Coronary artery (tissue), 2 donors: ENCODE data around the gene BCKDK.
A peak's percentile ranks its signal among the peaks of the same experiment; 100 is the strongest.
"Not testable (repeated sequence)": the region's sequence is repeated elsewhere in the genome, so short reads cannot be mapped to it uniquely, and the experiment has no call there.

ENCODE experiments used
- DNase-seq: peaks from one replicate; pipeline ENCODE4 v3.0.0-alpha.2; 2017; ENCODE audit warnings: low spot score
- H3K27ac ChIP-seq, 2 donors: fragments of 200-600 bp; sonication (generic); one replicate each; pipeline ENCODE4 v1.5.1; 2016 to 2019
- H3K4me3 ChIP-seq: fragments of 200-600 bp; sonication (generic); 2 replicates; pipeline ENCODE4 v1.5.1; 2016; ENCODE audit warnings: mild to moderate bottlenecking, moderate library complexity
- CTCF ChIP-seq: fragments of 200-600 bp; sonication (generic); IDR thresholded peaks from one replicate; pipeline ENCODE4 v1.5.1; 2019; ENCODE audit warnings: antibody characterized with exemption

BCKDK gene

GRCh38 chr16:31132303-31132979, 24.3 kb downstream of the BCKDK start:
- Histone ChIP-seq H3K4me3 (no peak overlapping the region), H3K27ac (no peak overlapping the region)
- TF ChIP-seq CTCF = no peak
- DNase-seq = no peak

- Histone ChIP-seq H3K27ac (no peak overlapping the region), H3K4me3 (no peak overlapping the region)
- DNase-seq = no peak
- TF ChIP-seq CTCF = no peak
Observed at GRCh38 chr16:31133046-31133501, 24.9 kb downstream of the BCKDK start.

GRCh38 chr16:31134091-31134571, 25.9 kb downstream of the BCKDK start:
- H3K4me3 ChIP-seq = no peak overlapping the region
- DNase-seq = no peak
- H3K27ac ChIP-seq = no peak overlapping the region
- TF ChIP-seq CTCF = no peak

GRCh38 chr16:31134625-31135534, 26.7 kb downstream of the BCKDK start:
- Histone ChIP-seq H3K27ac (no peak overlapping the region), H3K4me3 (no peak overlapping the region)
- no peak for TF ChIP-seq CTCF
- DNase-seq = no peak

- no peak for TF ChIP-seq CTCF
- no peak within 1 kb of the TSS for H3K4me3 ChIP-seq
- H3K27ac ChIP-seq = no peak within 1 kb of the TSS
- peak; percentile 68 for DNase-seq
Observed at GRCh38 chr16:31135535-31136286, 27.5 kb downstream of the BCKDK start, which contains the start of gene PRSS8. PRSS8 (minus strand) TSS chr16:31135727; CDS start chr16:31135498, 229 bp downstream.

- no peak for TF ChIP-seq CTCF
- DNase-seq = no peak
- H3K4me3 ChIP-seq = no peak overlapping the region
- H3K27ac ChIP-seq = no peak overlapping the region
Observed at GRCh38 chr16:31136287-31136662, 28.1 kb downstream of the BCKDK start.

- not testable (repeated sequence) for H3K4me3 ChIP-seq
Observed at GRCh38 chr16:31136822-31137499, 28.8 kb downstream of the BCKDK start.

More at GRCh38 chr16:31136822-31137499, 28.8 kb downstream of the BCKDK start:
- H3K27ac ChIP-seq, DNase-seq: not testable (repeated sequence)
